SHP77 (cell line): Measurements from ENCODE around the gene KRTAP6-3.

Source experiments
- DNase-seq, 2 experiments: peaks; one replicate each; lab custom pipeline; 2025; lab: John Stamatoyannopoulos, UW

Gene KRTAP6-3

DNA sequence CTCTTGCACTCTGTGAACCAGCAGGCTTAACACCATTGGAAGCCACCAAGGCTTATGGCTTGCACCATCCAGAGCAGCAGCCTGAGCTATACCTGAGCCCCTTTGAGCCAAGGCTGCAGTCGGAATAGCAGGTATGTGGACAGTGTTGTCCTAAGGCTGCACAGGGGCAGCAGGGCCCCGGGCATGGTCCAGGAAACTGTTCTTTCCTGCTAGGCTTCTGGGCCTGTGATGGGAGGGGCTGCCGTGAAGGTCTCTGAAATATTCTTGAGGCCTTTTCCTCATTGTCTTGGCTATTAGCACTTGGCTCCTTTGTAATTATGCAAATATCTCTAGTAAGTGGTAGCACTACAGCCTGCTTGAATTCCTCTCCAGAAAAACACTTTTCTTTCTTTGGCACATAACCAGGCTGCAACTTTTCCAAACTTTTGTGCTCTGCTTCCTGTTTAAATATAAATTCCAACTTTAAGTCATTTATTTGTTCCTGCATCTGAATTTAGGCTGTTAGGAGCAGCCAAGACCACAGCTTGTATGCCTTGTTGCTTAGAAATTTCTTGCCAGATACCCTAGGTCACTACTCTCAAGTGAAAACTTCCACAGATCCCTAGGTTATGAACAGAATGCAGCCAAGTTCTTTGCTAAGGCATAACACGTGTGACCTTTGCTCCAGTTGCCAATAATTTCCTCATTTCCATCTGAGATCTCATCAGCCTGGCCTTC is 33.4 kb downstream of the KRTAP6-3 start:
- DNase-seq, result no peak

DNA sequence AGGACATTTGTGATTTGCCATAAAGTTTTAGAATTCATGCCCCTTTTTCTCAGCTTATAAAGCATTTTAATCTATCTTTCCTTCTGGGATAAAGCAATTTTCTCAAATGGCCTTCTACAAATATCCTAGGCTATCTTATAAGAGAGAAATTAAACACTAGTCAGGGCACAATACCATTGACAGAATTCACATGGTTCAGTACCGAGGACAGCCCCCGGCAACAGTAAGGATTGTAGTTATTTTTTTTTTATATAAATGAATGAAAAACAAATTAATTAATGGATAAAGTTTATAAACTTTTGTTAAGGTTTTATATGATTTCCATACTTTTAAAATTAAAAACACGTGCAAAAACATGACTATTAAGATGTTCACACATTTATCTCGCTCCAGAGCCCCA is 35.9 kb downstream of the KRTAP6-3 start:
- no peak for DNase-seq

DNA sequence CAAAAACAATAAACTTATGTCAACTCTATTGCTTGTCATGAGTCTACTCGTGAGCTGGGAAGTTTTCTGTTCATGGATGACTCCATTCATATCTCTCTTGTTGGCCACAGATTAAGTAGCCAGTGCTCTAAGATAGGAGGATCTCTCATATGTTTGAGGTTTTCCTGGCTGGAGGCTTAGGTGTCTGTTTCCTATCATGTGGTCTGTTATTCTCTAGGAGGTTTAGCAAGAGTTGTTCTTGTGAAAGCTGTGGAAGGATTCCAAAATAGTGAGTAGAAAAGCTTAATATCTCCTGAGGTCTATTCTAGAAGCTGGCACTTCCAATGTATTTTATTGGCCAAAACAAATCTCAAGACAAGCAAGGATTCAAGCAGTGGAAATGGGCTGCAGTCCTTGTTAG is 37.0 kb downstream of the KRTAP6-3 start:
- DNase-seq, result no peak

DNA sequence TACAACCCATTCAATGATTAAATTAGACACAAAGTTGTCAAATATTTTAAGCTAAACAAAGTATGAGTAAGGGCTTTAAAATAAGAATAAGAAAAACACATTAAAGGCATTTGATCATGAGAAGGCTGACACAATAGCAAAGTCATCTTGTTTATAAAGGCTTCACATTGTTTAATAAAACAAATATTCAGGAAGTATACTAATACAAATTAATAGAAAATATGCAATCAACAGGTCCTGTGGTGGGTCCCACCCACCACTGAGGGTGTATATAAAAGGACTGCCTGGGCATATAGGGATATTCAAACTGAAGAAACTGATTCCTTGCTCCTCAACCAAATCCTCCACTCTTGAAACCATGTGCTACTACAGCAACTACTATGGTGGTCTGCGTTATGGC is 42.7 kb downstream of the KRTAP6-3 start, which contains the start of gene KRTAP20-2:
KRTAP20-2 (plus strand) TSS at position 301 of the 400 bp plus-strand sequence; CDS start at position 359, 58 bp downstream.
- DNase-seq, result no peak

DNA sequence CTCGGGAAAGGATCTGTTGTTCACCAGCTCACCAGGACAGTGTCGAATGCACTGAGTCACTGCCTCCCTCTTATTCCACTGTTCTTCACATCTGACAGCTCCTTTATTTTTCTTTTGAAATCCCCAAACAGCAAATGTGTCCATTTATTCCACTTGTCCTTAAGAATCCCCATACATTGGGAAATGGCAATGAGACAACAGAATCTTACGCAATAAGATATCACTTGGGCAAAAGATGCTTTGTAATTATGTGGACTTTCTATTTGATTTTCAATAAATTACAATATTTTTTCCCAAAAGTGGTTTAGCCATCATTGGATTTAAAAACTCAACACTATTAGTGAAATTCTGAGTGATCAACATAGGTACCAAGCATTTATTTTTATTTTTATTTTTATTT is 46.4 kb downstream of the KRTAP6-3 start:
- DNase-seq, result no peak

DNA sequence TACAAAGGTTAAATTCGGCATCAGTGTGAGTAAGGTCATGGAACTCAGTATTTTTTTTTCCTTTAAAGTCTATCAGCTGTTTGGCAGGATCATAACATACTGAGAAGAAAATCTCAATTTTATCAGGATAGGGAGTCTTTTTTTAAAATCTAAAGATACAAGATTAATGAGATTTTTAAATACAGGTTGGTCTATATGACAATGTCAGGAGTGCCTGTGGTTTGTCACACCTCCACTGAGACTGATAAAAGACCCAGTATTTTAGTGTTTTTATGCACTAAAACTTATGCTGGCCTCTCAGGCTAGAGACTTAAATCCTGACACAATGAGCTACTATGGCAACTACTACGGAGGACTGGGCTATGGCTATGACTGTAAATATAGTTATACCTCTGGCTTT is 50.3 kb downstream of the KRTAP6-3 start, which contains the start of gene KRTAP20-3:
KRTAP20-3 (plus strand) TSS at position 301 of the 400 bp plus-strand sequence.
- DNase-seq, result no peak
